BJ (cell line): ENCODE measurements around the gene TMEM94. TPM values are rescaled to one million over a fixed set of nuclear protein-coding genes. Genes with fewer than 3 reads are reported as not detected.
"Not testable (repeated sequence)": the region's sequence is repeated elsewhere in the genome, so short reads cannot be mapped to it uniquely, and the experiment has no call there.

Source experiments
- CTCF ChIA-PET: fragments of 350-600 bp; formaldehyde crosslinking; extraction: SDS; loops from one replicate; lab custom pipeline; 2021; ENCODE audit warnings: antibody characterized with exemption, inconsistent platforms; lab: Yijun Ruan, JAX
- POLR2A ChIA-PET: fragments of 300-600 bp; sonication (Branson Sonifier 250); formaldehyde crosslinking; extraction: SDS; loops from one replicate; lab custom pipeline; 2021; ENCODE audit warnings: antibody characterized with exemption; lab: Charles Lee
- DNase-seq: peaks from one replicate; pipeline ENCODE4 v3.0.0-alpha.2; 2011; ENCODE audit warnings: low read depth
- H3K27me3 ChIP-seq: 2 replicates; pipeline ENCODE4 v1.6.0; 2011; ENCODE audit warnings: low read length; ENCODE audit not compliant: control insufficient read depth, insufficient read depth
- H3K36me3 ChIP-seq: 2 replicates; pipeline ENCODE4 v1.5.1; 2011; ENCODE audit warnings: low read length; ENCODE audit not compliant: control insufficient read depth, insufficient read depth
- H3K4me3 ChIP-seq: 2 replicates; pipeline ENCODE4 v1.5.1; 2011; ENCODE audit warnings: low read depth, mild to moderate bottlenecking, control low read depth, low read length
- CTCF ChIP-seq: IDR thresholded peaks from 2 replicates; pipeline ENCODE4 v1.5.1; 2011; ENCODE audit warnings: low read depth, mild to moderate bottlenecking, control low read depth, inconsistent platforms, low read length, moderate library complexity; ENCODE audit not compliant: insufficient read depth
- polyA plus RNA-seq: library from polyadenylated mRNA; depleted of rRNA; stranded (reverse); fragments of >200 nt; gene quantifications from 2 replicates; pipeline ENCODE4 v1.2.3, GENCODE V29; 2011

TMEM94 gene
- polyA plus RNA-seq, 1 experiment: 35.5 TPM

GRCh38 chr17:75439287-75439686 is 17.1 kb upstream of the TMEM94 start:
- POLR2A ChIA-PET: no interaction called here
- no peak for DNase-seq
- CTCF ChIA-PET: no interaction called here
- Histone ChIP-seq H3K4me3 (no peak overlapping the region), H3K36me3 (no peaks in the 10 kb centered on the region), H3K27me3 (no peaks in the 10 kb centered on the region)
- TF ChIP-seq CTCF: no peak

- H3K4me3 ChIP-seq: no peak overlapping the region
- no peak for TF ChIP-seq CTCF
- POLR2A ChIA-PET: no interaction called here
- DNase-seq: no peak
- no peaks in the 10 kb centered on the region for H3K36me3 ChIP-seq
- CTCF ChIA-PET: interaction anchor here (0.6 kb wide), 2 partner anchors 89 to 128 kb away, joined by 3 to 4 read pairs; no protein-coding TSS in a partner anchor
- no peaks in the 10 kb centered on the region for H3K27me3 ChIP-seq
Observed at GRCh38 chr17:75440738-75441448, 15.5 kb upstream of the TMEM94 start.

GRCh38 chr17:75442168-75443103 is 14.0 kb upstream of the TMEM94 start:
- no peaks in the 10 kb centered on the region for H3K27me3 ChIP-seq
- POLR2A ChIA-PET: no interaction called here
- TF ChIP-seq CTCF: no peak
- no peak for DNase-seq
- no peaks in the 10 kb centered on the region for H3K36me3 ChIP-seq
- H3K4me3 ChIP-seq: no peak overlapping the region
- CTCF ChIA-PET: interaction anchor here (0.6 kb wide), 1 partner anchor 1000 kb away, joined by 3 read pairs; no protein-coding TSS in a partner anchor

GRCh38 chr17:75445296-75445695 is 11.1 kb upstream of the TMEM94 start:
- no peak overlapping the region for H3K4me3 ChIP-seq
- H3K36me3 ChIP-seq: no peaks in the 10 kb centered on the region
- no peaks in the 10 kb centered on the region for H3K27me3 ChIP-seq
- no peak for TF ChIP-seq CTCF
- no peak for DNase-seq
- ChIA-PET CTCF (interaction anchor here (1.2 to 1.9 kb wide), 2 partner anchors 9 to 12 kb away, joined by 3 to 4 read pairs; partner anchors contain the start of gene TMEM94), POLR2A (no interaction called here)

GRCh38 chr17:75445896-75446295 is 10.5 kb upstream of the TMEM94 start:
- H3K4me3 ChIP-seq, DNase-seq, H3K27me3 ChIP-seq, H3K36me3 ChIP-seq: not testable (repeated sequence)
- ChIA-PET CTCF (interaction anchor here (1.9 kb wide), 1 partner anchor 8 kb away, joined by 4 read pairs; no protein-coding TSS in a partner anchor), POLR2A (interaction anchor here (0.7 kb wide), 1 partner anchor 52 kb away, joined by 4 read pairs; no protein-coding TSS in a partner anchor)
